GM20000 (cell line): ENCODE measurements around the gene TRIOBP.

ENCODE experiments used
- DNase-seq: peaks from one replicate; pipeline ENCODE4 v3.0.0; 2012; ENCODE audit warnings: low spot score
- TF ChIP-seq, protein P1 (sequence below): IDR thresholded peaks from 2 replicates; pipeline ENCODE4 v1.5.1; 2012; ENCODE audit warnings: mild to moderate bottlenecking, control low read depth; ENCODE audit errors: extremely low read depth, missing control alignments

The TRIOBP gene

GRCh38 chr22:37672920-37673455 is 23.9 kb upstream of the TRIOBP start:
- TF ChIP-seq, protein P1, sequence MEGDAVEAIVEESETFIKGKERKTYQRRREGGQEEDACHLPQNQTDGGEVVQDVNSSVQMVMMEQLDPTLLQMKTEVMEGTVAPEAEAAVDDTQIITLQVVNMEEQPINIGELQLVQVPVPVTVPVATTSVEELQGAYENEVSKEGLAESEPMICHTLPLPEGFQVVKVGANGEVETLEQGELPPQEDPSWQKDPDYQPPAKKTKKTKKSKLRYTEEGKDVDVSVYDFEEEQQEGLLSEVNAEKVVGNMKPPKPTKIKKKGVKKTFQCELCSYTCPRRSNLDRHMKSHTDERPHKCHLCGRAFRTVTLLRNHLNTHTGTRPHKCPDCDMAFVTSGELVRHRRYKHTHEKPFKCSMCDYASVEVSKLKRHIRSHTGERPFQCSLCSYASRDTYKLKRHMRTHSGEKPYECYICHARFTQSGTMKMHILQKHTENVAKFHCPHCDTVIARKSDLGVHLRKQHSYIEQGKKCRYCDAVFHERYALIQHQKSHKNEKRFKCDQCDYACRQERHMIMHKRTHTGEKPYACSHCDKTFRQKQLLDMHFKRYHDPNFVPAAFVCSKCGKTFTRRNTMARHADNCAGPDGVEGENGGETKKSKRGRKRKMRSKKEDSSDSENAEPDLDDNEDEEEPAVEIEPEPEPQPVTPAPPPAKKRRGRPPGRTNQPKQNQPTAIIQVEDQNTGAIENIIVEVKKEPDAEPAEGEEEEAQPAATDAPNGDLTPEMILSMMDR: no peak
- no peak for DNase-seq

GRCh38 chr22:37674248-37674647 is 22.6 kb upstream of the TRIOBP start:
- DNase-seq: no peak
- TF ChIP-seq, protein P1: no peak

GRCh38 chr22:37674951-37675929 is 21.6 kb upstream of the TRIOBP start, which contains the start of gene LGALS1:
LGALS1 (plus strand) TSS chr22:37675636; CDS start chr22:37675703, 67 bp downstream.
- TF ChIP-seq, protein P1: no peak
- peak; percentile 85 for DNase-seq

DNA sequence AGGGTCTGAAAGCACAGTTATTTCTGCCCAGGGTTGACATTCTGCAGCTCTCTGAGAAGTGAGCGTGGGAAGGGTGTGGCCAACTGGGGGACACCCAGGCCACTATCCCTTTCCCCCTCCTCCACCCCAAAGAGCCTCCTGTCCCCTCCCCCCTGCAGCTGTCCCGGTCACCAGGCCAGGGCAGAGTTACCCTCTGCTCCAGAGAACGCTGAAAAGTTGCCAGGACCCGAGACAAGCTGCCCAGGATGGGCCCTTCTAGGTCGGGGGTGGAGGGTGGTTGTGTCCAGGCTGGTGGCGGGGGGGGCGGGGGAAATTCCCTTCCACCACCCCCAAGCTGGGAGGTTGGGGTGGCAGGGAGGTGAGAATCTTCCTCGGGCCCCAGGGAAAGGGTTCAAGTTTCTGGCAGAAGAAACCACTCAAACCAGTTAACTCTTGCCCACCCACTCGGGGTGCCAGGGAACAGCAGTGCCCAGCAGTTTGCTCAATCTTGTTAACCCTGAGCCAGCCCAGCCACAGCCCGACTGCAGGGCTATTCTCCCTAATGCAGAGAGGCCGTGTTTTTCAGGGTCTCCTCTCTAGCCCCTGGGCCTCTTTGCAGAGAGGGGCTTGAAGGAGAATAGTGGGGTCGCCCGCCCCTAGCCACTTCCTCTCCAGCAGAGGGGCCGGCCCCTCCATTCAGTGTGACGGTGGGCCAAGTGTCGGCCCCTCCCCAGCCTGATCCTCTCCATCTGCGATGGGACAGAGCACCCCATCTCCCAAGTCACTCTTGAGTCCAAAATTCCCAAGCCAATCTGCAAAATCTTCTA is 20.7 kb upstream of the TRIOBP start:
- TF ChIP-seq, protein P1: no peak
- no peak for DNase-seq

DNA sequence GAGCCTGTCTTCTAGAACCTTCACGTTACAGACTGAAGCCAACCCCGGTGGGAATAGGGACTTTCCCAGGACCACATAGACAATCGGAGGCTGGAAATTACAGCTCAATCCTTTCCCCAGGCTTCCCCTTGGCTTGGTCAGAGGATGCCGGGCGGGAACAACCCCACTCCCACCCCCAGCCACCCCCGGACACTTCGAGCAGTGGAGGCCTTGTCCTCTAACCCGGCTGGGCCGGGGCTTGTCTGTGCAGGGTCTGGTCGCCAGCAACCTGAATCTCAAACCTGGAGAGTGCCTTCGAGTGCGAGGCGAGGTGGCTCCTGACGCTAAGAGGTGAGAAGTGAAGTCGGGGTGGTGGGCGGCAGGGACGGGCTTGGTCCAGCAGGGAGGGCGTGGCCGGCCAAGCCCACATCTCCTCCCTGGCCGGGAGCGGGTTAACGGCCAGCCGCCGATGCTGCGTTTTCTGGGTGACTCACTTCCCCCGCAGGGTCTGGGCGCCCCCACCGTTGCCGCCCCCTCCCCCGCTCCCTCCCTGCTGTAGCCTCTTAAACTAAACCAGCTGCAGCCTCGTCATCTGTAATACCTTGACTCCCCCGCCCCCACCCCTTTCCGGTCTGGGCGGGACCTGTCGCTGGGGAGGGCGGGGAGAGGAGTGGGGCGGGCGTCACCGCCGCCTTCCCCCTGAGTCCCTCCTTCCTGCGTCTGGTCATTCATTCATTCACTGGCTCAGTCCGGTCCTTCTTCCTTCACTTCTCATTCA is 19.9 kb upstream of the TRIOBP start:
- TF ChIP-seq, protein P1: no peak
- DNase-seq: peak; percentile 88

DNA sequence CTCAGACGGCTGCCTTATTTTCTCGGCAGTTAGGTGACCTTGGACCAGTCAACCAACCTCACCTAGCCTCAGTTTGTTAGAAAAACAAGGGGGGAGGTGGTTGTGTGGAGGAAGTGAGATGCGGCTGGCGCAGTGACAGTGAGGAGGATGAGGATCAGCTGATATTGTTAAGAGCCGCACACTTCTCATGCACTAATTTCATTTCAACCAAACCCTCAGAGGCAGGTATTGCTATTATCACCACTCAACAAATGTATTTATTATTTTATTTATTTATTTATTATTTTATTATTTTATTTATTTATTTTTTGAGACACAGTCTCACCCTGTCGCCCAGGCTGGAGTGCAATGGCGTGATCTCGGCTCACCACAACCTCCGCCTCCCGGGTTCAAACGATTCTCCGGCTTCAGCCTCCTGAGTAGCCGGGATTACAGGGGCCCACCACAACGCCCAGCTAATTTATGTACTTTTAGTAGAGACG is 19.3 kb upstream of the TRIOBP start:
- TF ChIP-seq, protein P1: no peak
- no peak for DNase-seq
